ENCODE measurements around the gene RASGRF1. TPM values are rescaled to one million over a fixed set of nuclear protein-coding genes. Genes with fewer than 3 reads are reported as not detected.

The RASGRF1 gene
- polyA plus RNA-seq, 1 donor (not counting 4 experiments of a cell fraction or from before 2014, with no cell fraction given): 0.08 TPM

GRCh38 chr15:79036323-79036722 lies 54.3 kb downstream of the RASGRF1 start:
- TF ChIP-seq EZH2 (IDR thresholded peaks at IDR 0.05; ENCODE audit: low read length) (no peak), CTCF (optimal IDR thresholded peaks at IDR 0.05 in 1 of 3, IDR thresholded peaks at IDR 0.05 in 1 of 3, conservative IDR thresholded peaks at IDR 0.05 in 1 of 3; ENCODE audit: extremely low read depth in 1 of 3, insufficient read depth in 2 of 3, low read length in 3 of 3) (no peak)
- Histone ChIP-seq H3K9me1 (ENCODE audit: control insufficient read depth, extremely low read depth, insufficient read depth, low read length) (no peaks in the 10 kb centered on the region), H3K4me2 (ENCODE audit: control insufficient read depth, extremely low read depth, insufficient read depth, low read depth, low read length) (no peak overlapping the region), H3K27me3 (ENCODE audit: control insufficient read depth, extremely low read depth, insufficient read depth, low read length) (peaks cover 12% of the 10 kb centered on the region), H3K9me3 (ENCODE audit: control insufficient read depth, low read depth, low read length) (no peaks in the 10 kb centered on the region), H3K79me2 (ENCODE audit: control insufficient read depth, insufficient read depth, low read length) (no peaks in the 10 kb centered on the region), H3K4me3 (ENCODE audit: control insufficient read depth in 2 of 3, extremely low read depth in 1 of 3, insufficient read depth in 2 of 3, low read depth in 1 of 3, low read length in 3 of 3) (no peak overlapping the region), H3K4me1 (ENCODE audit: control insufficient read depth, extremely low read depth, insufficient read depth, low read length) (peaks cover 3% of the 10 kb centered on the region), H3K36me3 (ENCODE audit: control insufficient read depth in 2 of 2, extremely low read depth in 1 of 2, insufficient read depth in 2 of 2, low read length in 2 of 2) (no peaks in the 10 kb centered on the region), H3K27ac (ENCODE audit: control insufficient read depth, insufficient read depth, low read length) (no peak overlapping the region), H3K9ac (ENCODE audit: control insufficient read depth, extremely low read depth, insufficient read depth, low read length) (no peak overlapping the region), H2AFZ (ENCODE audit: control insufficient read depth, low read length) (no peak overlapping the region), H4K20me1 (ENCODE audit: control insufficient read depth, extremely low read depth, insufficient read depth, low read length) (no peaks in the 10 kb centered on the region)
- DNase-seq (ENCODE audit: low read depth, low spot score) (no peak), FAIRE-seq (no peak)
- dilution Hi-C loops (cut with MboI; ENCODE audit: extremely low pct_ligation_motif_present, low sequenced_read_pairs): loop anchor here (25.0 kb wide), 1 partner anchor 151 kb away; no protein-coding TSS in a partner anchor

- H3K4me2 ChIP-seq (ENCODE audit: control insufficient read depth, extremely low read depth, insufficient read depth, low read depth, low read length): no peak overlapping the region
- no peak overlapping the region for H3K9ac ChIP-seq (ENCODE audit: control insufficient read depth, extremely low read depth, insufficient read depth, low read length)
- H2AFZ ChIP-seq (ENCODE audit: control insufficient read depth, low read length): peak overlapping the region; percentile 12
- no peaks in the 10 kb centered on the region for H3K9me3 ChIP-seq (ENCODE audit: control insufficient read depth, low read depth, low read length)
- TF ChIP-seq EZH2 (IDR thresholded peaks at IDR 0.05; ENCODE audit: low read length) (no peak), CTCF (optimal IDR thresholded peaks at IDR 0.05 in 1 of 3, IDR thresholded peaks at IDR 0.05 in 1 of 3, conservative IDR thresholded peaks at IDR 0.05 in 1 of 3; ENCODE audit: extremely low read depth in 1 of 3, insufficient read depth in 2 of 3, low read length in 3 of 3) (no peak)
- DNase-seq (ENCODE audit: low read depth, low spot score): no peak
- no peaks in the 10 kb centered on the region for H3K79me2 ChIP-seq (ENCODE audit: control insufficient read depth, insufficient read depth, low read length)
- H3K27ac ChIP-seq (ENCODE audit: control insufficient read depth, insufficient read depth, low read length): no peak overlapping the region
- peaks cover 12% of the 10 kb centered on the region for H3K27me3 ChIP-seq (ENCODE audit: control insufficient read depth, extremely low read depth, insufficient read depth, low read length)
- H4K20me1 ChIP-seq (ENCODE audit: control insufficient read depth, extremely low read depth, insufficient read depth, low read length): no peaks in the 10 kb centered on the region
- no peaks in the 10 kb centered on the region for H3K36me3 ChIP-seq (ENCODE audit: control insufficient read depth in 2 of 2, extremely low read depth in 1 of 2, insufficient read depth in 2 of 2, low read length in 2 of 2)
- FAIRE-seq: no peak
- H3K4me3 ChIP-seq (ENCODE audit: control insufficient read depth in 2 of 3, extremely low read depth in 1 of 3, insufficient read depth in 2 of 3, low read depth in 1 of 3, low read length in 3 of 3): no peak overlapping the region
- H3K4me1 ChIP-seq (ENCODE audit: control insufficient read depth, extremely low read depth, insufficient read depth, low read length): peaks cover 3% of the 10 kb centered on the region
- dilution Hi-C loops (cut with MboI; ENCODE audit: extremely low pct_ligation_motif_present, low sequenced_read_pairs): loop anchor here (25.0 kb wide), 1 partner anchor 151 kb away; no protein-coding TSS in a partner anchor
- no peaks in the 10 kb centered on the region for H3K9me1 ChIP-seq (ENCODE audit: control insufficient read depth, extremely low read depth, insufficient read depth, low read length)
These were observed 54.8 kb downstream of the RASGRF1 start for GRCh38 chr15:79035814-79036213.
